Activated T-cell treated with anti-CD3 and anti-CD28 coated beads, Interleukin-2, amount 50 U/mL, for 4 hours (primary cell): Measurements from ENCODE around the gene AKAP6. TPM values are rescaled to one million over a fixed set of nuclear protein-coding genes. Genes with fewer than 3 reads are reported as not detected.

Experiments used
- ATAC-seq, 2 donors: fragments of 200-7000 bp; cut with Tn5 transposase; one replicate each; pipeline ENCODE4 v1.10.0; 2021
- DNase-seq: peaks from one replicate; pipeline ENCODE4 v3.0.0-alpha.2; 2020
- H3K27me3 Mint-ChIP-seq: one replicate; pipeline ENCODE4 v1.8.0; 2021; ENCODE audit warnings: low read depth, mixed read lengths
- H3K36me3 Mint-ChIP-seq: one replicate; pipeline ENCODE4 v1.8.0; 2022; ENCODE audit warnings: mixed read lengths; ENCODE audit not compliant: insufficient read depth
- H3K4me1 Mint-ChIP-seq: one replicate; pipeline ENCODE4 v1.8.0; 2021; ENCODE audit warnings: low read depth, mixed read lengths
- H3K4me3 Mint-ChIP-seq: one replicate; pipeline ENCODE4 v1.8.0; 2021; ENCODE audit warnings: mild to moderate bottlenecking, moderate library complexity, mixed read lengths
- H3K9me3 Mint-ChIP-seq: one replicate; pipeline ENCODE4 v1.8.0; 2021; ENCODE audit warnings: mixed read lengths
- total RNA-seq, 3 donors: library from RNA; stranded (reverse); gene quantifications; one replicate each; pipeline ENCODE4 v1.2.1, GENCODE V29; 2021

Gene AKAP6
- total RNA-seq, 3 donors from 2014 or later, result 0.76 to 1.7 (median 1.3) TPM

DNA sequence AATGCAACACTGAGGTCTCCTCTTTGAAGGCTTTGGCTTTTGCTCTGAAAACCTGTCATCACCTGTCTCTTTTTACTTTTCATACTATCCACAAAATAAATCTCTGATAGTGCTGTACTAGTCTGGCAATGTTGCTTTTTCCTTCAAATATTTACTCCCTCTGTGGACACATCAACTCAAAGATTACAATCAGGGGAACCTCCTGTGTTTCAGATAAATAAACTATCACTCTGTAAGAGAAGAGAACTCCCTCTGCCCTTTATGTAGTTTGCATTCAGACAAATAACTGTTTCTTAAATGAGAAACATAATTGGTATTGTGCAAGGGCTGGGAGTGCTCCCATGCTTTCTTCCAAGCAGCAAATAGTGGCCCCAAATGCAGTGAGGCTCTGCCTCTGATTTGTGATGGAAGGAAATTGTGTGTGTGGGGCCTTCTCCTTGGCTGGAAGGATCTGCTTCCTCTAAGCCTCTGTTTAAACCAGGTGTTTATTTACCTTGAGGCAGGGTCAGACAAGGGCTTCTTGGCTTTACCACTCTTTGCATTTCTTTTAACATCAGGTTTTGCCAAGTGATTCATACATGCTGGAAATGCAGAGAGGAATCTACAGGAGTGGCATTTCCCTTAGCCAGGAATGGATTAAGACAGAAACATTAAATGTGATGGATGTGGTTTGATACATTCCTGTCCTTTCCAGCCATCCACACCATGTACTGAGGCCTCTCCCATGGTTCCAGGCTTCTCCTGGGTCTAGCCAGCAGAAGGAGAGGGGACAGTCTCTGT is 69.0 kb downstream of the AKAP6 start:
- H3K36me3 Mint-ChIP-seq, result no peaks in the 10 kb centered on the region
- no peak for ATAC-seq
- DNase-seq, result no peak
- H3K4me1 Mint-ChIP-seq, result no peaks in the 10 kb centered on the region
- no peak overlapping the region for H3K4me3 Mint-ChIP-seq
- H3K27me3 Mint-ChIP-seq, result no peaks in the 10 kb centered on the region
- no peaks in the 10 kb centered on the region for H3K9me3 Mint-ChIP-seq

DNA sequence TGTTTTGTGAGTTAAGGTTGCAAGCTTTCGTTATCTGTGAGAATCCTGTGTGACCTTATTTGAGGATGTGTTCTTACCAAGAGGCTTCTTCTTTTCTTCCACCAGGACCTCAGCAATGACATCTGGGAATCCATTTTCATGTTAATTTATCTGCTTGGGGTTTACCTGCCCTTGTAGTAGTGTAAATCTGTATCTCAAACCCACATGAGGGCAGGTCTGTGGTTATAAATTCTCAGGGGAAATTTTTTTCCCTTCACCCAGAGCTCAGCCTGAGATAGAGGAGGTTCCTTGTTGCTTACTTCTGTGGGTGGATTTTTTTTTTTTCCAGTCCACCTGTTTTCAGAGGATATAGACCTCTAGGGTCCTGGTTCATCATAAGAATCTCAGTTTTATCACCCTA is 70.8 kb downstream of the AKAP6 start:
- H3K27me3 Mint-ChIP-seq, result no peaks in the 10 kb centered on the region
- no peak overlapping the region for H3K4me3 Mint-ChIP-seq
- H3K4me1 Mint-ChIP-seq, result no peaks in the 10 kb centered on the region
- H3K9me3 Mint-ChIP-seq, result no peaks in the 10 kb centered on the region
- ATAC-seq, result no peak
- no peak for DNase-seq
- H3K36me3 Mint-ChIP-seq, result no peaks in the 10 kb centered on the region

DNA sequence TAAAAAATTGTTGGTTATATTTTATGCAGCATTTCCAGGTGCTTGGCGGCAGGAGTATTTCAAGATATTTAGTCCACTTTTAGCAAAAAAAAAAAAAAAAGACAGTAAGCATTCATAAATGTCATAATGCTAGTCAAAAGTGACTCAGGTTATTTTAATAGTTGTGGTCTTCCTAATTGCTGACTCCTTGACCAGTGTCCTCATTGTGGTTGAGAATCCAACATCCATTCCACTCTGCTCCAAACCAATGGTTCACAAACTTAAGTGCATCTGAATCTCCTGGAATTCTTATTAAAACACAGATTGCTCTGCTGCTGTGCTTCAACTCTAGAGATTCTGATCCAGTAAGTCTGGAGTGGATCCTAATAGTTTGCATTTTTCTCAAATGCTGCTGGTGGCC is 71.4 kb downstream of the AKAP6 start:
- H3K9me3 Mint-ChIP-seq, result no peaks in the 10 kb centered on the region
- H3K4me1 Mint-ChIP-seq, result no peaks in the 10 kb centered on the region
- no peak overlapping the region for H3K4me3 Mint-ChIP-seq
- ATAC-seq, result no peak
- no peak for DNase-seq
- no peaks in the 10 kb centered on the region for H3K27me3 Mint-ChIP-seq
- H3K36me3 Mint-ChIP-seq, result no peaks in the 10 kb centered on the region

DNA sequence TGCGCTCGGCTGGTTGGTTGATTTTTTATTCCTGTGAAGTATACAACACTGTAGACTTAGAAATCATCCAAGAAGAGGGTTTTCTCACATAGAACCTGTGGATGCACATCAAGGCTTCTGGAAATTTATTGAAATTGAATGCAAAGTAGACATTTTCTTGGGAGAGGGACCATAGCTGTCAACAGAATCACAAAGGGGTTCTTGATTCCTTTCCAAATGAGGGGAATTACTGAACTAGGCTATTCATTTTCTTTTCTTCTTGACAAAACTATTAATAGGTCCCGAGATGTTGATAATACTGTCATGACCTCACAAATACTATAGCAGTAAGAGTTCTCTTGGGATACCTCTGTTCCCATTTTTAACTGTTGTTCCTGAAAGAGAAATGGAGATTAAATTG is 73.9 kb downstream of the AKAP6 start:
- Mint-ChIP-seq H3K4me1 (no peaks in the 10 kb centered on the region), H3K36me3 (no peaks in the 10 kb centered on the region), H3K27me3 (no peaks in the 10 kb centered on the region), H3K9me3 (no peaks in the 10 kb centered on the region), H3K4me3 (no peak overlapping the region)
- ATAC-seq (no peak), DNase-seq (no peak)

DNA sequence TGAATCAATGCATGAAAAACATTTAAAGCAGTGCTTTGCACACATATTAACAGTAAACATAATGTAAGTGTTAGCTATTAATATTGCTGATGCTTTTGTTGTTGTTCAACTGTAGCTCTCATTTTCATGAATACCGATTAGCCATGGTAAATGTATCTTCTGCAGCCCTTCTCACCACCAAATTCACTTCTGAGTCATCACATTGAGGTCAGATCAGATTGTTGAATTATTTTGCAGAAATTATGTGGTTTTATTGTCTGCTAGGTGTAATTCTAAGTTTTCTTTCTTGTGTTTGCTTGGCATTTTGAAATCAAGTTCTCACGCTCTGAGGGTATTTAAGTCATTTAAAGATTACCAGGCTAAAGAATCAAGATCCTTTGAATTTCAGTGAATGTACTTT is 74.6 kb downstream of the AKAP6 start:
- DNase-seq, result no peak
- Mint-ChIP-seq H3K4me3 (no peak overlapping the region), H3K27me3 (no peaks in the 10 kb centered on the region), H3K4me1 (no peaks in the 10 kb centered on the region), H3K36me3 (no peaks in the 10 kb centered on the region), H3K9me3 (no peaks in the 10 kb centered on the region)
- no peak for ATAC-seq

DNA sequence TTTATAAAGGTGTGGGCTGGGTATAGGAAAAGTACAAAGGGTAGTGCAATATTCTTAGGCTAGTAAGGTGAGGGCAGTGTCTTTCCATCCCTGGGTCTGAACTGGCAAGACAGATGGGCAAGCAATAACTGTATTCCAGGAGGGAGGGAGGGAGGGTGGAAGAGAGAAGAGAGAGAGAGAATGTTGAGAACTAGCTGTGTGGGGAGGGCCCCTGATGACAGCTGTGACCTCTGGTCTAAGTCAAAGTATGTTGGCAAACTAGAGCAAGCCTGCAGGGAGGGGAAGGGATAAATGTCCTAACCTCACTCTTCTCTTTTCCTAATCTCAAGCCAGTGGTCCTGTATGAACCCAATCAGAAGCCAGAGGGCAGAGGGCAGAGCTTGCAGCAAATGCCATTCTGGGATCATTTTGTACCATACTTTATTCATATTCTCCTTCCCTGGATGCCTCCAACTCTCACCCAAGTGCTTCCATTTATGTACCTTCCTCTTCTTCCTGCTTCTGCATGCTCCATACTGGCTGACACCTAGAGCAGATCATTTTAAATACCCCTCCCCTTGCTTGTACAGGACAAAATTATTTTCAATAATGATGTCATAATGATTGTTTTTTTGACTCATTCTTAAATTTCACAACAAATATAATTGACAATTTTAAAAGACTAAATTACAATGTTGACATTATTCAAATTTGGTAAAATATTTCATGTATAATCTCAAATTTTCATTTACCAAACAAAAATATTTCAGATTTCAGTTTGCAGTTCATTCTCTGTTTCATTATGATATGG is 75.9 kb downstream of the AKAP6 start:
- DNase-seq (no peak), ATAC-seq (no peak)
- Mint-ChIP-seq H3K9me3 (no peaks in the 10 kb centered on the region), H3K4me3 (no peak overlapping the region), H3K27me3 (no peaks in the 10 kb centered on the region), H3K36me3 (no peaks in the 10 kb centered on the region), H3K4me1 (no peaks in the 10 kb centered on the region)

DNA sequence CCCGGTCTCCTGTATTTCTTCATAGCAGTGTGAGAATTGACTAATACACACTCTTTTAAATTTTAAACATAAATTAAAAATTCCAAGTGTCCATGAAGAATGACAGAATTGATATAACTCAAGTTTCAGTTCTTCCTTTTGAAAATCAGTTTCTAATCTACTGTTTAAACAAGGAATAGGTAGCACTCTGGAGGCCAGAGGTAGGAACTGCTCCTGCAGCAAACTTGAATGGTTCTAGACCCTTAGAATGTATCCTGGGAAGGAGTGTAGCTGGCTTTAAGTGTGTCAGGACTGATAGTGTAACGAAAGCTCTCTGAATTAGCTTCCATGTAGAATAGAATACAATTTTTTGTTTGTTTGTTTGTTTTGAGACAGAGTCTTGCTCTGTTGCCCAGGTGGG is 76.8 kb downstream of the AKAP6 start:
- no peaks in the 10 kb centered on the region for H3K9me3 Mint-ChIP-seq
- H3K4me3 Mint-ChIP-seq, result no peak overlapping the region
- no peaks in the 10 kb centered on the region for H3K4me1 Mint-ChIP-seq
- H3K36me3 Mint-ChIP-seq, result no peaks in the 10 kb centered on the region
- ATAC-seq (no peak), DNase-seq (no peak)
- H3K27me3 Mint-ChIP-seq, result no peaks in the 10 kb centered on the region

DNA sequence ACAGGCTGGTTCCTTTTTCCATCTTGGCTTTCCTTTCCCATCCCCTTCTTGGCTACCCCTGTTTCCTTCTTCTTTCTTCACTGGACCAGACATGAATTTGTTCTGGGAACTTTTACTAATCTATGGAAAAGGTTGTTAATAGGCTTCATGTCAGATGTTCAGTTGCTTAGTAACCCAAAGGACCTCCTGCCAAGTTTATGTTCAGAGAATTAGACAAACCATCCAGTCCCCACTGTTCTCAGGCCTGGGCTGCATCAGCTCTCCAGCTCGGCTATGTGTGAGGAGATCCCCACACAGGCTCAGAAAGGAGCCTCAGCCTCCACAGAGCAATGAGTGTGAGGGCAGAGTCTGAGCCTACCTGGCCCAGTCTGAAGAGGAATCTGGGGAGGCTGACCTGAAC is 78.0 kb downstream of the AKAP6 start:
- DNase-seq, result no peak
- Mint-ChIP-seq H3K9me3 (no peaks in the 10 kb centered on the region), H3K36me3 (no peaks in the 10 kb centered on the region), H3K4me1 (no peaks in the 10 kb centered on the region), H3K4me3 (no peak overlapping the region), H3K27me3 (no peaks in the 10 kb centered on the region)
- ATAC-seq, result no peak

DNA sequence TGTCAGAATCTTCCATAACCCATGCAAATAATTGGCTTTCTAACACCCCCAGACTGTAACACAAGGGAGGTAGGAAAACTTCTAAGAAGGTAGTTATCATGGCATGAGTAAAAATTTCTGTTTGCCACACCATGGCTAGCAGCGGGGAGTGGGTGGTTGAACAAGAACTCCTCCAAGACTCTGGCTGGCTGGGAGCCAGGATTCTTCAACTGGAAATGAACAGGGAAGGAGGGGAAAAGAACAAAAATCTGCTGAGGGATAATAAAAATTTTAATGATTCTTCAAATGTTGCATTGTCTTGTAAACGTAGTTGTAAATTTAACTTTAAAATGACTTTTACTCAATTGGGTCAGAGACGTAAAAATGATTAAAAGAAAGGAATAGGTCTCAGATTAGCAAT is 78.9 kb downstream of the AKAP6 start:
- Mint-ChIP-seq H3K4me1 (no peaks in the 10 kb centered on the region), H3K27me3 (no peaks in the 10 kb centered on the region), H3K36me3 (no peaks in the 10 kb centered on the region), H3K4me3 (no peak overlapping the region), H3K9me3 (no peaks in the 10 kb centered on the region)
- no peak for ATAC-seq
- no peak for DNase-seq

DNA sequence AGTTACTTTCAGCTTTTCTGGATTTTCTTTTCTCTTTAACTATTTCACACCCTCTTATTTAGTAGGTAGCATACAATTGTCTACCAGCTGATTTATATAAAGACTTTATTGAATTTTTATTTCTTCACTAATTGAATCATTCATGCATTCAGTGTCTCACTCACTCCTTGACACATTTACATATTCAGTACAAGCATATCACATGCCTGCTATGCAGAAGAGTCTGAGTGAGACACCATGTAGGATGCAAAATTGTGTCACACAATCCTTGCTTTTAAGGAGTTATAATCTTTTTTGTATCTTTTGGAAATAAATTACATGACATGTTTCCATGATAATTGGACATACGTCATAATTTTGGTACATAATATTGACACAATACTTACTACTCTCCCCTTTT is 83.0 kb downstream of the AKAP6 start:
- H3K9me3 Mint-ChIP-seq, result no peaks in the 10 kb centered on the region
- no peaks in the 10 kb centered on the region for H3K4me1 Mint-ChIP-seq
- no peak overlapping the region for H3K4me3 Mint-ChIP-seq
- no peaks in the 10 kb centered on the region for H3K36me3 Mint-ChIP-seq
- ATAC-seq (no peak), DNase-seq (no peak)
- no peaks in the 10 kb centered on the region for H3K27me3 Mint-ChIP-seq

DNA sequence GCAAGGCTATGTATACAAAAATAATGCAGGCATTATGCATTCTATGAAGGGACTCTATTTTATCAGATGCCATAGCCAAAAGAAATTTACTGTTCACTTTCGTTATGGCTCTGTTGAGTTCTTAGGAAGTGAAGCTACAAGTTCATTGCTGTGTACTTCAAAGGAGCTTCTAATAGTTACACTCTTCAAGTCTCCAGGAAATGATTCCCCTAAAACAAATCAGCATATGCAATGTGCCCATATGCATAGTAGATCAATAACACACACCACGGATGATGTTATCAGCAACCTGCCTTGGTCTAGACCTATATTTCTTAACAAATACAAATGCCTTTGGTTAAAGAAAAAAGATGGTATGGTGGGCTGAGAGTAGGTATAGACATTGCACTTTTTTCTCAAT is 83.4 kb downstream of the AKAP6 start:
- H3K36me3 Mint-ChIP-seq, result no peaks in the 10 kb centered on the region
- DNase-seq (no peak), ATAC-seq (no peak)
- H3K9me3 Mint-ChIP-seq, result no peaks in the 10 kb centered on the region
- H3K4me1 Mint-ChIP-seq, result no peaks in the 10 kb centered on the region
- no peaks in the 10 kb centered on the region for H3K27me3 Mint-ChIP-seq
- H3K4me3 Mint-ChIP-seq, result no peak overlapping the region

DNA sequence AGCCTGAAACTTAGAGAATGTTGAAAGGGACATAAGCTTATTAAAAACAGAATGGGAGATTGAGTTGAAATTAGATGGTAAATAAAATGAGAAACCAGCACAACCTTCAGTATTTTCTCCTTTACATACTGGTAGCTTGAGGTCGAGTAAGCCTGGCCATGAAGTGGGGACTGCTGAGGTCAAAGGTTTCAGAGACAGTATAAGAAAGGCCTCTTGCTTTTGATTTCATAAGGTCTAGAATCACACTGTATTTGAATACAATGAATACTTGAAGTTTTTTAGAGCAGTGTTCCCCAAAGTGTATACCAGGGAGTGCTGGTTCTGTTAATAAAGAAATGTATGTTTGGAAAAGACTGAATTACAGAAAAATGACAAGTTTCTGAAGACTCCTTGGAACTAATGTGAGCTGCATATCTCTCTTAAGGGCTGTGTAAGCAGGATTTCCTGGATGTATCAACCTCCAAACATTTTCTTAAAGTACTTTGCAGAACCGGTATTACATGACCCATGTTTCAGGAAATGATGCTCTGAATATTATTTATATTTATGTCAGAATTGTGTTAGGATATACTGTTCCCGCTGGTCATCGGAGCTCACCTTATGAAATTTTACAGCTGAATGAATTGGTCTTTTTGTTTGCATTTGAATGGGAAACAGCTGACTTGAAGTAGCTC is 85.0 kb downstream of the AKAP6 start:
- no peak for DNase-seq
- Mint-ChIP-seq H3K27me3 (no peaks in the 10 kb centered on the region), H3K9me3 (no peaks in the 10 kb centered on the region), H3K4me3 (no peak overlapping the region), H3K4me1 (no peaks in the 10 kb centered on the region), H3K36me3 (no peaks in the 10 kb centered on the region)
- ATAC-seq, result no peak

DNA sequence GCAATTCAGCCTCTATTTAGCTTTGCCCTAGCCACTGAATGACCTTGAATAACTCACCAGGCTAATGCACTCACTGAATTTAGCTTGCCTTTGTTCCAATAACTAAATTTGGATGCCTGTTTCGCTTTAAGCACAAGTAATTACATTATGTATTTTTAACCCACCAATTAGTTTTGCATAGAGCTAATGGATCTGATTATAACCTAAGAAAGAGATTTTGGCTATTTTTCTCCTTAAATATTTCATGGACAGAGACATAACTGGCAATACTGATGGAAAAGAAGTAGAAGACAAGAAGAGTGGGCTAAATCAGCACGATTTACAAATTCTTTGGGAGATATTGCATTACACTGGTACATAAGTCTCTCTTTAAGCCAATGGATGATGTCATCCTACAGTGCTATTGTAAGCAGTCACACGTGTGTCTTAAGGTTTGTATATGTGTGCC is 85.7 kb downstream of the AKAP6 start:
- no peaks in the 10 kb centered on the region for H3K4me1 Mint-ChIP-seq
- DNase-seq (no peak), ATAC-seq (no peak)
- no peaks in the 10 kb centered on the region for H3K9me3 Mint-ChIP-seq
- H3K27me3 Mint-ChIP-seq, result no peaks in the 10 kb centered on the region
- H3K4me3 Mint-ChIP-seq, result no peak overlapping the region
- H3K36me3 Mint-ChIP-seq, result no peaks in the 10 kb centered on the region

DNA sequence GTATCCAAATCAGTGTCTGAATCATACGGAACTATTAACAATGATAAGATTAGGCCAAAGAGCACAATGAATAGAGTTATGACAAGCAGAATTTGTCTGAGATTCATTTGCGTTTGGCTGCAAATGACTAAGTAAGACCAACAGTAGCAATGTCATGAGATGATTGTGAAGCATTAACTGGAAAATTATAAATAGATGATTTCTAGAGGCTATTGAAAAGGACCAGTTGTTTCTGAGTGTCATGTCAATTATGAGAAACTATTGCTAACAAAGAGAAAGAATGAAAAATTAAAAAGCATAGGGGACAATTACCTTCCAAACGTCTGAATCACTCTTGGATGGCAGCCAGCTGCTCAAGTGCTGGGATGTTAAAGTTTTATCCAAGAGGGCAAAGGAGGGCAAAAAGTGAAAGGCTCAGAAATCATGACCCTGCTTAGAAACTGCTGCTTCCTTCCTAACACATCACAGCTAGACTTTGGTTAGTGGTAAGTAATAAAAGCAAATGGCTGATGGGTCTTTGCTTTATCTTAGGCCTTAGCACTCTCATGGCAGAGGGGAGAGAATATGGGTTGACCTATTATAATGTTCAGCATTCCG is 89.0 kb downstream of the AKAP6 start:
- Mint-ChIP-seq H3K4me1 (no peaks in the 10 kb centered on the region), H3K9me3 (peaks cover 7% of the 10 kb centered on the region), H3K27me3 (no peaks in the 10 kb centered on the region), H3K4me3 (no peak overlapping the region), H3K36me3 (no peaks in the 10 kb centered on the region)
- DNase-seq (no peak), ATAC-seq (no peak)
